Measurements from ENCODE around the gene NMBR. TPM values are rescaled to one million over a fixed set of nuclear protein-coding genes. Genes with fewer than 3 reads are reported as not detected.
A peak's percentile ranks its signal among the peaks of the same experiment; 100 is the strongest.
"Not testable (repeated sequence)": the region's sequence is repeated elsewhere in the genome, so short reads cannot be mapped to it uniquely, and the experiment has no call there.

NMBR gene
- total RNA-seq, 1 experiment from 2014 or later, result not detected

DNA sequence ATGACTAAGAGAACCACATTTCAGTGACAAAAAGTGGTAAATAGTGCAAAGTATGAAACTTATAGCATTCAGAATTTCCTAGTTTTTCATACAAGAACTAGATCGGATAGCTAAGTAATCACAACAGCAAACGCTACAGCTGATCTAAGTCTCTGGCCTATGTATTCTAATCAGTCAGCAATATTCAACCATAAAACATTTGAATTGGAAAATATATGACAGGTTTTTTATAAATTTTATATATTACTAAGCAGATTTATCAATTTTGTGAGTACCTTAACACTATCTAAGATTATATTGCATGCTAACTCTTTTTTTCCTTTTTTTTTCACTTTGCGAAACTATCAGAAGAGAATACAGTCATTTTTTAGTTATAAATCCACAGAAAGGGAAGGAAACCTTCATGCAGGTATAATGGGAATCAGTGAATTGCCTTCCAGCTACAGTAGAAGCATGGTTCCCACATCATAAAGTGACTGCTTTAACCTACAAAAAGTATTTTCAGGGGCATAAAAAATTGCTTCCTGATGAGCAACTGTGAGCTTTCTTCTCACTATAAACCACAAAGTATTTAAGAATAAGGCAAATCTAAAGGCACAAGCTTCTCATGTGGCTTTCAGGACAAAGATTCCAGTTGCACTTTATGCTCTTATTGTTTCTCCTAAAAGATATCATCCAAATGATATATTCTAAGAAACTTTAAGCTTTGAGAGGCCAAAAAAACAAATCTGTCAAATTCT is 88.2 kb downstream of the NMBR start:
- no peak for DNase-seq (ENCODE audit: low read depth)

DNA sequence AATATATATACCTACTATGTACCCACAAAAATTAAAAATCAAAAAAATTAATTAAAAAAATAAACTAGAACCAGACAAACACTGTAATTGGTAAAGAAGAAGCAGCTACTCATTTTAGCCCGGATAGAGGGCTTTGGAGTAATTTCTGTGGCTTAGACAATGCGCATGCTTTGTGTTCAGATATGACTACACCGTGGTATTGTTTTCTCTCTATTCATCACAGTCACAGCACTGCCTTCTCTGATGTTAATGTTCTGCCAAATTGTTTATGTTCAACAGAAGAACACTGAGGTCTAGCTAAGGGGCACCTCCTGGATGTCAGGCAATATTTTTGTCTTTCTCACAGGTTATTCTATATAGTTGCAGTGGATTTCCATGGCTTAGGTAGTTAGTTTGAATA is 91.7 kb downstream of the NMBR start:
- DNase-seq (ENCODE audit: low read depth), result no peak

DNA sequence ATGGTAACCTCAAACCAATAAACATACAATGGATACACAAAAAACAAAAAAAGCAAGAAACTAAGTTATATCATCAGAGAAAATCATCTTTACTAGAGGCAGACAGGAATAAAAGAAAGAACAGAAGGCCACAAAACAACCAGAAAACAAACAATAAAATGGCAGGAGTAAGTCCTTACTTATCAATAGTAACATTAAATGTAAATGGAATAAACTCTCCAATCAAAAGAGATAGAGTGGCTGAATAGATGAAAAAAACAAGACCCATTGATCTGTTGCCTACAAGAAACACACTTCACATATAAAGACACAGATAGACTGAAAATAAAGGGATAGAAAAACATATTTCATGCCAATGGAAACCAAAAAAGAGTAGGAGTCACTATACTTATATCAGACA is 95.5 kb downstream of the NMBR start:
- no peak for DNase-seq (ENCODE audit: low read depth)

DNA sequence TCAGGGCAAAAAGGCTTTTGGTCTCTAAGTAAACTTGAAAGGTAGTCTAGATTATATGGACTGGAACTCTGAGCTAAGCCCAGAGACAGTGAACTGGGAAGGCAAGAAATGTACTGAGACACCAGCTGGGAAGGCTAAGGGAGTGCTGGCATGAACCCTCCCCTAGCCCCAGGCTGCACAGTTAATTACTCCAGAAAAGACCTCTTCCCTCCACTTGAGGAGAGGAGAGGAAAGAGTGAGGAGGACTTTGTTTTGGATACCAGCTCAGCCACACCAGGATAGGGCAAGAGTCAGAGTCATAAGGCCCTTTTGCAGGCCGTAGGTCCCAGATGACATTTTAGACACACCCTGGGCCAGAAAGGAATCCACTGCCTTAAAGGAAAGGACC is 98.3 kb downstream of the NMBR start:
- peak; percentile 58 for DNase-seq (ENCODE audit: low read depth)

DNA sequence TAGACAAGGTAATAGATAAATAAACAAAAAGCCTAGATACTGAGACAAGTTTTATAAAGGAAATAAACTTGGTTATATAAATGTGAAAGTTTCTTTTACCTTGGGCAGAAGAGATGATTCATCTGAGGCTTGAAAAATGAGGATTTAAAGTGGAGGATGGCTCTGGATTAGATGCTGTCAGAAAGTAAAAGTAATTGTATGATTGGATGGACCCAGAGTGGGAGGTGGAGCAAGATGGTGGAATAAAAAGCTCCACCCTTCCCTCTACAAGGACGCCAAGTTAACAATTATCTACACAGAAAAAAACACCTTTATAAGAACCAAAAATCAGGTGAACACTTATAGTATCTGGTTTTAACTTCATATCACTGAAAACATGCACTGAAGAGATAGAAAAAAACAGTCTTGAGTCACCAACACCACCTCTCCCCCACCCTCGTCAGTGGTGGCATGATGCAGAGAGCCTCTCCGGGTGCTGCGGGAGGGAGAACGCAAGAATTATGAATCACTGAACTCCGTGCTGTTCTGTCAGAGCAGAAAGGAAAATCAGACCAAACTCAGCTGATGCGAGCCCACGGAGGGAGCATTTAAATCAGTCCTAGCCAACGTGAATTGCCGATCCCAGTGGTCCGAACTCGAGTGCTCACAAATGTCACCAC is 98.9 kb downstream of the NMBR start:
- peak; percentile 74 for DNase-seq (ENCODE audit: low read depth)

DNA sequence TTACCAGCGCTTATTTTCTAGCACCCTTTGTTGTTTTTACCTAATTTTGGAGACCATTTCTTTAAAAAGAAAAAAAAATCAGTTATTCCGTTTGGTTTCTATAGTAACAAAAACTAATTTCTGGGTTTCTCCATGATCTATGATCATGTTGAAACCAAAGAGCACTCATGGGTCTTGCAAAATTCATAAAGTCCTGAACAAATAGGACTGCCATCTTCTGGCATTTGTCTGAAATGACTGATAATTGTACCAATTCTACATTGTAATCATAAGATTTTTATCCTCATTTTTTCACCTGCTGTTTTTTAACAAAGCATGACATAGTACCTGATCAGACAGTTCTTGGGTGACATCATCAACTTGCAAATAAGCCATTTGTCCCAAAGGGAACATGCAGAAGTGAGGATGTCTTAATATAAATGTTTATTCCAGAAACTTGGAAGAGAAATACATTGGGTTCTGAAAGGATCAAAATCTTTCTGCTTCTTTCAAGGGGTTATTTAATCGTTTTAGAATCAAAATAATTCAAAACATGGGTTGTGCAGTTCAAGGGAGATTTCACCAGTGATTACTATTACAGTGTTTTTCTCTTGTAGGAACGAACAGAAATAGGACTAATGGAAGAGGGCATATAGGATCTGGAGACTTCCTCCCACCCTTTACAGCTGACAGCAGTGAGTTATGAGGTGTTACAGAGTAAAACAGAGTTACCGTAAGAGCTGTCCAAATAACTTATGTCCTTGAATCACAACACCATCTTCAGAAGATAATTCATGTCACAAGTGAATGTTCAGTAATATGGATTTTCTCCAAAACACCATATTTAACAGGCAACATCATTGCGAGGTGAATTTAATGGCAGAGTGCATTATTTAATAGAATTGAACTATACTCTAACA is 101.3 kb downstream of the NMBR start:
- peak; percentile 54 for DNase-seq (ENCODE audit: low read depth)

DNA sequence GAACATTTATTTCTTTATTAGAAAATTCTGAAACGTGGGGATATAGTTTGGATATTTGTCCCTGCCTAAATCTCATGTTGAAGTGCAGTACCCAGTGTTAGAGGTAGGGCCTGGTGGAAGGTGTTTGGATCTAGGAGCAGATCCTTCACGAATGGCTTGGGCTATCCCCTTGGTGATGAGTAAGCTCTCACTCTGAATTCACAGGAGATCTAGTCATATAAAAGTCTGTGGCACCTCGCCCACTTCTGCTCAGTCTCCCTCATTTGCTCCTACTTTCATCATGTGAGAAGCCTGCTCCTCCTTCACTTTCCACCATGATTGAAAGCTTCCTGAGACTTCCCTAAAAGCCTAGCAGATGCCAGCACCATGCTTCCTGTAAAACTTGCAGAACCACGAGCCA is 111.0 kb downstream of the NMBR start:
- no peak for DNase-seq (ENCODE audit: low read depth)

DNA sequence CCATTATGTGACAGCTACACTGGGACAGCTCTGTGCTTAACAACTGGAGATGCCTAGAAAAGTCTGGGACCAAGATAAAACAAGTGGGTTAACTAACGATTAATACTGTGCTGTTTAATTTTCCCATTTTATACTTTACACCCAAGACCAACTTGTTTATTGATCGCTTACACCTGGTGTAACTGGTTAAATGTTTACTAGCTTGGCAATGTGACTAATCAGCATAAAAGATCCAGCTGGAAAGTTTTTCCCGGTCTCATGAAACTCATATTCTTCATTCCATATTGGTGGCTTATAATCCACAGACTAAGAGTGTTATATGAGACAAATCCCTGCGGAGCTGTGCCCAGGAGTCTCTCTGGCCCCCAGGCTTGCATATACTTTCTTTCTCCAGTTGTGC is 115.9 kb downstream of the NMBR start:
- DNase-seq (ENCODE audit: low read depth), result no peak

DNA sequence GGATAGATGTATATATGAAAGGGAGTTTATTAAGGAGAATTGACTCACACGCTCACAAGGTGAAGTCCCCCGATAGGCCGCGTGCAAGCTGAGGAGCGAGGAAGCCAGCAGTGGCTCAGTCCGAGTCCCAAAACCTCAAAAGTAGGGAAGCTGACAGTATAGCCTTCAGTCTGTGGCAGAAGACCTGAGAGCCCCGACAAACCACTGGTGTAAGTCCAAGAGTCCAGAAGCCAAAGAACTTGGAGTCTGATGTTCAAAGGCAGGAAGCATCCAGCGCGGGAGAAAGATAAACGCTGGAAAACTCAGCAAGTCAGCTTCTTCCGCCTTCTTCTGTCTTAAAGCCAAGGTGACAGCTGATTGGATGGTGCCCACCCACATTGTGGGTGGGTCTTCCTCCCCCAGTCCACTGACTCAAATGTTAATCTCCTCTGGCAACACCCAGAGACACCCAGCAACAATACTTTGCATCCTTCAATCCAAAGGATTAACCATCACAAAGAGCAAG is 116.8 kb downstream of the NMBR start:
- DNase-seq (ENCODE audit: low read depth), result peak; percentile 49

DNA sequence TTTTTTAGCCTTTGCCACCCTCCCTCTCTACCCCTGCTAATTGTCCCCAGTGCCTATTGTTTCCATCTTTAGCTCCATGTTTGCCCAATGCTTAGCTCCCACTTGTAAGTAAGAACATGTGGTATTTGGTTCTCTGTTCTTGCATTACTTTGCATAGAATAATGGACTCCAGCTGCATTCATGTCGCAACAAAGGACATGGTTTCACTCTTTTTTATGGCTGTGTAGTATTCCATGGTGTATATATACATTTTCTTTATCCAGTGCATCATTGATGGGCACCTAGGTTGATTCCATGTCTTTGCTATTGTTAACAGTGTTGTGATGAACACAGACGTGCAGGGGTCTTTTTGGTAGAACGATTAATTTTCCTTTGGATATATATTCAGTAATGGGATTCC is 118.4 kb downstream of the NMBR start:
- DNase-seq (ENCODE audit: low read depth), result no peak

DNA sequence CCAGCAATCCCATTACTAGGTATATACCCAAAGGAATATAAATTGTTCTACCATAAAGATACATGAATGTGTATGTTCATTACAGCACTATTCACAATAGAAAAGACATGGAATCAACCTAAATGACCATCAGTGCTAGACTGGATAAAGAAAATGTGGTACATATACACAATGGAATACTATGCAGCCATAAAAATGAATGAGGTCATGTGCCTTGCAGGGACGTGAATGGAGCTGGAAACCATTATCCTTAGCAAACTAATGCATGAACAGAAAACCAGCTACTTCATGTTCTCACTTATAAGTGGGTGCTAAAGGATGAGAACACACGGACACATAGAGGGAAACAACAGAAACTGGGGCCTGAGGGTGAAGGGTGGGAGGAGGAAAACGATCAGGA is 119.1 kb downstream of the NMBR start:
- not testable (repeated sequence) for DNase-seq (ENCODE audit: low read depth)

DNA sequence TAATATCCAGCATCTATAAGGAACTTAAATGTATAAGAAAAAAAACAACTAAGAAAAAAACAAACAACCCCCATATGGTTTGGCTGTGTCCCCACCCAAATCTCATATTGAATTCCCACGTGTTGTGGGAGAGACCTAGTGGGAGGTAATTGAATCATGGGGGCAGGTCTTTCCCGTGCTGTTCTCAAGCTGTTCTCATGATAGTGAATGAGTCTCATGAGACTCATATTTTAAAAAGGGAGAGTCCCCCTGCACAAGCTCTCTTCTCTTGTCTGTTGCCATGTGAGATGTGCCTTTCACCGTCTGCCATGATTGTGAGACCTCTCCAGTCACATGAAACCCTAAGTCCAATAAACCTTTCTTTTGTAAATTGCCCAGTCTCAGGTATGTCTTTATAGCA is 119.8 kb downstream of the NMBR start:
- no peak for DNase-seq (ENCODE audit: low read depth)

DNA sequence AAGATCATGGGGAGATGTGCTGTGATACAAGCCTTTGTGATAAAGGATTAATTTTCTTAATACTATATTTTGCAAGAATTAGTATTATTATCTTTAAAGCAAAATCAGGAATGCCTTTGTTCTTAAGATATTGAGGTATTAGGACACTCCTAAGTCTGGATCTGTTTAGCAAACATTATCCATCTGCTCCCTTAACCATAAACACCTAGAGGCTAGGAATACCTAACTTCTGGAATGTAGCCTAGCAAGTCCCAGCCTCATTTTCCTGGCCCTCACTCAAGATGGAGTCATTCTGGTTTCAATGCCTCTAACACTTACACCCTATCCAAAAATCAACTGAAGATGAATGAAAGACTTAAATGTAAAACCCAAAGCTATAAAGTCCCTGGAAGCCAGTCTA is 120.5 kb downstream of the NMBR start:
- DNase-seq (ENCODE audit: low read depth), result no peak

Other genes with a start within 250 kb of the NMBR start
- gene GJE1, start 14.2 kb downstream of the NMBR start, total RNA-seq (2014; rRNA removed; shearing (Covaris generic)), result not detected in 2 replicates
- 133 and 178 TPM in 2 replicates for gene VTA1, start 141 bp upstream of the NMBR start, total RNA-seq (2014; rRNA removed; shearing (Covaris generic))
- 8.1 and 8.8 TPM in 2 replicates for gene ADGRG6, start 154.9 kb upstream of the NMBR start, total RNA-seq (2014; rRNA removed; shearing (Covaris generic))